Inflammatory macrophage (primary cell): ENCODE results near the gene NETO1.

Experiments used
- DNase-seq, 2 donors: peaks; one replicate each; pipeline ENCODE4 v3.0.0-alpha.2; 2020 to 2022
- total RNA-seq, 18 experiments: gene quantifications; one replicate each; lab custom pipeline; 2026; ENCODE audit warnings: mixed read lengths in 6 of 18, inconsistent platforms in 2 of 18; lab: John Stamatoyannopoulos, UW

NETO1 gene
- total RNA-seq, result 0 to 0.13 (median 0) reads per million in 18 experiments

GRCh38 chr18:72867746-72868584 is at the start of gene NETO1:
Gene NETO1 (minus strand): TSS chr18:72867987. CDS start chr18:72867291, 696 bp downstream.
- DNase-seq, result no peak

GRCh38 chr18:72910045-72910444 is 42.3 kb upstream of the NETO1 start:
- no peak for DNase-seq

DNA sequence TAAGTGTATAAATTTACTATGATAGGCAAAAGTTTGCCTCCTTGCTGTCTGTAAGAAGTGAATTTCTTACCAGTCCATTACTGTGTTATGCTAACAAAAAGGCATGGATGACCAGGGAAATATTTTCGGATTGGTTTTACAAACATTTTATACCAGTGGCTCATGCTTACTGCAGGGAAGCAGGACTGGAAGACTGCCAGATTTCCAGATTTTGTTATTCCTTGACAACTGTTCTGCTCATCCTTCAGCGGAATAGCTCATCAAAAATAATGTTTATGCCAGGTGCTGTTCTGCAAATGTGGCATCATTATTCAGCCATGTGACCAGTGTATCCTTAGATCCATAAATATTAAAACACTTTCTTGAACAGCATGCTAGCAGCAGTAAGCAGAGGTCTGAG is 40.4 kb upstream of the NETO1 start:
- DNase-seq, result no peak

GRCh38 chr18:72903033-72903432 is 35.2 kb upstream of the NETO1 start:
- DNase-seq, result no peak

- no peak for DNase-seq
Measured at GRCh38 chr18:72899338-72899737, 31.6 kb upstream of the NETO1 start.

DNA sequence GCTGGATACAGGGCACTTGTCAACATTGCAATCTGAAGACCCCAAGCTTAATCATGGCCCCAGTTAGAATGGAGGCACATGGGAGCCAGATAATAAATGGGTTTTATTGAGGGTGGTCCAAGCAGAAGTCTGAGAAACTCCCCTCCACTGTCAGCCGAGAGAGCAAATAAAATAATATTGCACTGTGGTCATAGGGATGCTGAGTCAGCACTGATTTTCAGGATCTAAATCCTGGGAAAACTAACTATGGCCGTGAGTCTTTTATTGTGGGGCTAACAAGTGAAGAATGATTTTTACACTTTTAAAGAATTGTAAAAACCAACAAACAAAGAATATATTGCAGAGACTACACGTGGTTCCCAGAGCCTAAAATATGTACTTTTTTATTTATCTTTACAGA is 31.1 kb upstream of the NETO1 start:
- DNase-seq, result no peak

DNA sequence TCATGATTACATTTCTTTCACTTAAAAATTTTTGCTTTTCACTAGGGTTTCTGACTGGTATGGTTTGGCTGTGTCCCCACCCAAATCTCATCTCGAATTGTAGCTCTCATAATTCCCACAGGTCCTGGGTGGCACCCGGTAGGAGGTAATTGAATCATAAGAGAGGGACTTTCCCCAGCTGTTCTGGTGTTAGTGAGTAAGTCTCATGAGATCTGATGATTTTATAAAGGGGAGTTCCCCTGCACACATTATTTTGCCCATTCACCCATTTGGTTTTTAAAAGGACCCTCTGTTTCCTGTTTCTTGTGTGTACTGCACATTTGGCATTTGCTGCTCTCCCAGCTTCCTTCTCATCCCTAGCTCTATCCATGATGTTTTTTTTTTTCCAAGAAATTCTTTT is 27.8 kb upstream of the NETO1 start:
- DNase-seq, result no peak

DNA sequence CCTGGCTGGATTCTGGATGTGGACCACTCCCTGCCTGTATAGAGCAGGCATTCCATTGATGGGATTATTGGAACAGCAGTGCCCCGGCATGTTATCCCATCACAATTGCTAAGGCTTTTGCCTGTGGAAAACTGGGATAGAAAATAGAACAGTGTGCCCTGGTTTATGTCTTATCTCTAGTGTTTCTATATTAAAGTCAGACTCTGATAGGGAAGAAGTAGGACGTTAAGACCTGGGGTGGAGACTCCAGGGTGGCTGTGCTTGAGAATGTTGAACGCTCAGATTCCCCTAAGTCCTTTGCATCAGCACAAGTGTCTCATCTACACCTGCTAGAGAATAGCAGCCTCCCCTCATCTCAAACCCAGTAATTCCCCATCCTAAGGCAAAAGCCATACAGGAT is 10.8 kb upstream of the NETO1 start:
- no peak for DNase-seq

GRCh38 chr18:72878143-72878542 is 10.4 kb upstream of the NETO1 start:
- no peak for DNase-seq

- no peak for DNase-seq
Measured at GRCh38 chr18:72871091-72871490, 3.3 kb upstream of the NETO1 start.

GRCh38 chr18:72869226-72870185 is 1.7 kb upstream of the NETO1 start:
- no peak for DNase-seq

GRCh38 chr18:72868585-72869225 is 918 bp upstream of the NETO1 start:
- DNase-seq, result no peak

DNA sequence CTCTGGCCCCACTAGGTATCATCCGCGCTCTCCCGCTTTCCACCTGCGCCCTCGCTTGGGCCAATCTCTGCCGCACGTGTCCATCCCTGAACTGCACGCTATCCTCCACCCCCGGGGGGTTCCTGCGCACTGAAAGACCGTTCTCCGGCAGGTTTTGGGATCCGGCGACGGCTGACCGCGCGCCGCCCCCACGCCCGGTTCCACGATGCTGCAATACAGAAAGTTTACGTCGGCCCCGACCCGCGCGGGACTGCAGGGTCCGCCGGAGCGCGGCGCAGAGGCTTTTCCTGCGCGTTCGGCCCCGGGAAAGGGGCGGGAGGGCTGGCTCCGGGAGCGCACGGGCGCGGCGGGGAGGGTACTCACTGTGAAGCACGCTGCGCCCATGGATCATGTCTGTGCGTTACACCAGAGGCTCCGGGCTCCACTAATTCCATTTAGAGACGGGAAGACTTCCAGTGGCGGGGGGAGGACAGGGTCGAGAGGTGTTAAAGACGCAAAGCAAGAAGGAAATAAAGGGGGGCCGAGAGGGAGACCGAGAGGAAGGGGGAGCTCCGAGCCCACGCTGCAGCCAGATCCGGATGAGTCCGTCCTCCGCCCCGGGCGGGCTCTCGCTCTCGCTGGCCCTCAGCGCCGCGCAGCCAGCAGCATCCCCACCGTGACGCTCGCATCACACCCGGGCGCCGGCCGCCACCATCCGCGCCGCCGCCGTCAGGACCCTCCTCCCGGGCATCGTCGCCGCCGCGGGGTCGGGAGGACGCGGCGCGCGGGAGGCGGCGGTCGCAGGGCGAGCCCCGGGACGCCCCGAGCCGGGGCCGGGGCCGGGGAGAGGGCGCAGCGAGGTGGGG is 664 bp downstream of the NETO1 start:
- no peak for DNase-seq

GRCh38 chr18:72866442-72866900 is 1.3 kb downstream of the NETO1 start:
- no peak for DNase-seq

DNA sequence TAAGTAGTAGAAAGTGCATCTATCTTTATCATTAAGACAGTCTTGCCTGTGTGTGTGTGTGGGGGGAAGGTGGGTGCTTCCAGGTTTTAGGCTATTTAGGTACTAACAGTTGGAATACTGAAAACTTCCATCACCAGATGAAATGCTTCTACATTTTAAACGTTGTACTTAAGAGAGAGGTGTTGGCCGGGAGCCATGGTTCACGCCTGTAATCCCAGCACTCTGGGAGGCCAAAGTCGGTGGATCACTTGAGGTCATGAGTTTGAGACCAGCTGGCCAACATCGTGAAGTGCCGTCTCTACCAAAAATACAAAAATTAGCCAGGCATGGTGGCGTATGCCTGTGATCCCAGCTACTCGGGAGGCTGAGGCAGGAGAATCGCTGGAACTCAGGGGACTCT is 4.0 kb downstream of the NETO1 start:
- no peak for DNase-seq

GRCh38 chr18:72859088-72859487 is 8.7 kb downstream of the NETO1 start:
- DNase-seq, result no peak

DNA sequence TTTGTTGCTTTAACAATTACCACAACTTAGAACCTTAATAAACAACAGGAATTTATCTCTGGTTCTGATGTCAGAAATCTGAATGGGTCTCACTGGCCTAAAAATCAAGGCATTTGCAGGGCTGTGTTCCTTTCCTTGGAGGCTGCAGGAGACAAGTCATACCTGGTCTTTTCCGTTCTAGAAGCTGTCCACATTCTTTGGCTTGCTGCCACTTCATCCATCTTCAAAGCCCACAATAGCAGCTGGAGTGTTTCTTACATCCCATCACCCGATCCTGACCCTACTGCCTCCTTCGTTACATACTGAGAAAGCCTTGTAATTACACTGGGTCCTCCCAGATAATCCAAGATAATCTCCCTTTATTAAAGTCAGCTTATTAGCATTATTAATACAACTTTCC is 18.1 kb downstream of the NETO1 start:
- no peak for DNase-seq

DNA sequence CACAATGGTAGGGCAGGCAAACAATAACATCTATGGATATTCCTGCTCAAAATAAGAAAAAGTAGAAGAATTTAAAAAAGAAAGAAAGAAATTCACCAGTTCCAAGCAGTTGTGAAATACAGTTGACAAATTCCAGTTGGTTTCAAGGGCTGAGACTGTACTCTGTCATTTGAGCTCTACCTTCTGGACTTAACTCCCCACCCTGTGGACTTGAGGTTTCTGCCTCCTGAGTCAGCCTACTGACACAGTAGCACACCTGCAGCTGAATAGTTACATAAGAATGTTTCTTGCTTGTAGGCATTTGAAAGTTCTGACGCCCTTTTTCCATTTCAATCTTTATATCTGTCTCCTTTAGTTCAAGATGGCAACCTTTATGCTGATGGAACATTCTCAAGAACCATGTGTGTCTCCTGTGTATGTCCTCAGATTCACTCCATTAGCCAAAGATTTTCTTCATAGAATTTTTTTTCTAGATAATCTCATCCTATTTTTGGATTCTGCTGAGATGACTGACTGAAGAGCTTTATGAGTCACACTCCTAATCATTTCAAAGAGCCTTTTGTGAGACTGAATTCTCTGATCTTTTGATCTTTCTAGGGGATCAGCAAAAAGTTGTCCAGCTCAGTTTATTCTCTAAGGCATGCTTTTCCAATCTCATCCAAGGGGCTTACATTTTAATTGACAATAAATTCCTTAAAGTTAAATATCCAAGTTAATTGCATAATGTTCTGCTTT is 19.1 kb downstream of the NETO1 start:
- no peak for DNase-seq

- DNase-seq, result no peak
Measured at GRCh38 chr18:72847771-72848170, 20.0 kb downstream of the NETO1 start.

DNA sequence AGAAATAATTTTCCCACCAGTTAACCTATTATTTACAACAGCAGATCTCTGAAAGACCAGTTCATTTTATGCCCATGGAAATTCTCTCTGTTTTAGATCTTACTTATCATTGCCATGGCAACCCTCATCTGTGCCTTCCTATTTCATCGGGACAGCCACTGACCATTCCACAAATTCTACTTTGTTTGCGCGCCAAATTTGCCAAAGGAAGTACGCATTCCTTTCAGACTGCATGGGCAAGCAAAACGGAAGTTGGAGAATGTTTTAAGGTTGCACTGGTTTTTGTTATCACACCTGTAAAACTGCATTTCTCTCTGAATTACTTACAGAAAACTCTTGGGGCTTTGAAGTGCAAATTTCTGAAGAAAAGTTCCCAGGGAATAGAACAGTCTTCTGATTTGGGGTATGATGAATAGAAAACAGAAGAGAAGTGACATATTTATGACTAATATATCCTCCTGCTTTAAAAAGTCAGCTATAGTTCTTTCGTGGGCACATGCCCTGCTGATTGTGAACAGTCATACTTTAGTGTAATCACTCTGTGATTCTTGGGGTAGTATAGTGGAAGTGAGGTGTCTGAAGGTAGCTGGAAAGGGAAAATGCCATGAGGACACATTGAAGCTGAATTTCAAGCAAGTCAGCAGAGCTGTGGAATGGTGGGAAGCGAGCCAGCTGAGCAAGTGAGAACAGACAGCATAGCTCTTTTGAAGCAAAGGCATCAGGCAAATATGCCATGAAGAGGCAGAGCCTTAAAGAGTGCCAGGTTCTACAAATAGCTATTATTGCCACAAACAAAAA is 20.9 kb downstream of the NETO1 start:
- no peak for DNase-seq
